ENCODE measurements around the gene ZPR1. TPM values are rescaled to one million over a fixed set of nuclear protein-coding genes. Genes with fewer than 3 reads are reported as not detected.

Gene ZPR1
- total and polyA plus RNA-seq, 12 donors: 5.5 to 44.7 (median 22.6) TPM

DNA sequence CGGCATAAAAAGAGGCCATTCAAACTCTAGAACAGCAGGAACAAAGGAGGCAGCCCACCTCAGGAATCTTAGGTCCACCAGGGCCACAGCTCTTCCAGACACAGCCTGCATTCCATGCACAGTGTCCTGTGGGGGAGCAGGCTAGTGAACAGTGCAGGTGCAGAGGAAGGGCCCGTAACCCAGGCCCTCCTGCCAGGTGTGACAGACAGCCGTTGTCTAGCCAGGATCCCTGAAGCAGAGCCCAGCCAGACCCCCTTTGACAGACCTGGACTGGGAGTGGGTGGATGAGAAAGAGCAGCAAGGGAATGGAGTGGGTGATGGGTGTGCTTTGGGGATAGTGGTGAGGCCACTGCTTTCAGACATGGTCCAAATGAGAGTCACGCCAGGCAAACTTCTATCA is 1.2 kb upstream of the ZPR1 start:
- H3K27me3 ChIP-seq: no peaks in the 10 kb centered on the region
- H3K36me3 ChIP-seq: peaks cover 0 to 28% (median 19%) of the 10 kb centered on the region in 9 donors
- H3K27ac ChIP-seq: no peak overlapping the region
- 82 to 86% methylated on average over 4 of the region's 4 CpGs for WGBS, 2 donors
- TF ChIP-seq, protein P1, sequence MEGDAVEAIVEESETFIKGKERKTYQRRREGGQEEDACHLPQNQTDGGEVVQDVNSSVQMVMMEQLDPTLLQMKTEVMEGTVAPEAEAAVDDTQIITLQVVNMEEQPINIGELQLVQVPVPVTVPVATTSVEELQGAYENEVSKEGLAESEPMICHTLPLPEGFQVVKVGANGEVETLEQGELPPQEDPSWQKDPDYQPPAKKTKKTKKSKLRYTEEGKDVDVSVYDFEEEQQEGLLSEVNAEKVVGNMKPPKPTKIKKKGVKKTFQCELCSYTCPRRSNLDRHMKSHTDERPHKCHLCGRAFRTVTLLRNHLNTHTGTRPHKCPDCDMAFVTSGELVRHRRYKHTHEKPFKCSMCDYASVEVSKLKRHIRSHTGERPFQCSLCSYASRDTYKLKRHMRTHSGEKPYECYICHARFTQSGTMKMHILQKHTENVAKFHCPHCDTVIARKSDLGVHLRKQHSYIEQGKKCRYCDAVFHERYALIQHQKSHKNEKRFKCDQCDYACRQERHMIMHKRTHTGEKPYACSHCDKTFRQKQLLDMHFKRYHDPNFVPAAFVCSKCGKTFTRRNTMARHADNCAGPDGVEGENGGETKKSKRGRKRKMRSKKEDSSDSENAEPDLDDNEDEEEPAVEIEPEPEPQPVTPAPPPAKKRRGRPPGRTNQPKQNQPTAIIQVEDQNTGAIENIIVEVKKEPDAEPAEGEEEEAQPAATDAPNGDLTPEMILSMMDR (IDR thresholded peaks at IDR 0.05): no peak
- peaks cover 7 to 33% (median 24%) of the 10 kb centered on the region in 9 donors for H3K4me1 ChIP-seq
- ATAC-seq (no peak), DNase-seq (no peak)
- H3K9me3 ChIP-seq: no peaks in the 10 kb centered on the region
- intact Hi-C loops (cut with DNase I): loop anchor here in 5 of 10 donors (2.0 to 5.0 kb wide), 4 partner anchors 48 to 443 kb away; partner anchors contain the start of genes APOA1 (in 1 of the 5), PCSK7 (in 1 of the 5) and RNF214 (in 1 of the 5)
- H3K4me3 ChIP-seq: no peak overlapping the region

DNA sequence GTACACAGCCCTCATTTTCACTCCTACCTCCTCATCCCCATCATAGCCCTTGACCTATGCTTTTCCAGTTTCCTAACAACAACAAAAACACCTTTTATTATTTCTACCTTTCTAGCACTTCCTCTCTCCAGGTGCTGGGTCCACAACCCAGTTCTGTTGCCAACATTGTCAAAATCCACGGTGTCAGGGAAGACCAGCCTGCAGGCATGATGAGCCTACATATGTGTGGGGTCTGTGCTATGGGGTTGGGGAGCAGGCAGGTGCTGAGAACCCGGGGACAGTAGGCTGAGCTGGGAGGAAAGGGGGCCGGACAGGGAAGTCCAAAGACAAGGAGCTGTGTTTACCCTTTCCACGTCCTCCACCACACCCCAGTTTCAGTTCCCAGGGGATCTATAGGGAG is 711 bp upstream of the ZPR1 start:
- peak overlapping the region in 9 of 10 donors; percentile 85 to 94 (median 88) for H3K27ac ChIP-seq
- no peaks in the 10 kb centered on the region for H3K9me3 ChIP-seq
- peaks cover 7 to 33% (median 24%) of the 10 kb centered on the region in 9 donors for H3K4me1 ChIP-seq
- H3K36me3 ChIP-seq: peaks cover 0 to 33% (median 24%) of the 10 kb centered on the region in 9 donors
- DNase-seq (no peak), ATAC-seq (no peak)
- intact Hi-C loops (cut with DNase I): loop anchor here in 5 of 10 donors (2.0 to 5.0 kb wide), 4 partner anchors 48 to 444 kb away; partner anchors contain the start of genes APOA1 (in 1 of the 5), PCSK7 (in 1 of the 5) and RNF214 (in 1 of the 5)
- no peaks in the 10 kb centered on the region for H3K27me3 ChIP-seq
- peak overlapping the region; percentile 84 to 100 (median 94) for H3K4me3 ChIP-seq
- 68 to 69% methylated on average over 4 of the region's 4 CpGs for WGBS, 2 donors
- TF ChIP-seq, protein P1 (IDR thresholded peaks at IDR 0.05): no peak

DNA sequence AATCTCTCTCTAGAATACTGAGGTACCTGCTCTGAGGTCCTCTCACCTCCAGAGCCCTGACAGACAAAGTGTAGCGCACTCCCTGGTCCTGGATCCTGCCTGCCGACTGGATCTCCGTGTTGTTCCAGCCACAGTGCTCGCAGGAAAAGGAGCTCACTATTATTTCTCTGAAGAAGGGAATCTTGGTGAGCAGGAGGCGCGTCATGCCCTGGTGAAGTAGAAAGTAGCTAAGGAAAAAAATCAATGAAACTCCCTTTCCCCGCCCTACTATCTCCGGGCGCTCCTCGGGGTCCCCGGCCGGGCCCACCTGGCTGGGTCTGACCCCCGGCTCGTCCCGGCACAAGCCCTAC is 412 bp downstream of the ZPR1 start:
- DNase-seq: no peak

GRCh38 chr11:116786966-116787365 is 857 bp downstream of the ZPR1 start:
- no peaks in the 10 kb centered on the region for H3K27me3 ChIP-seq
- H3K4me3 ChIP-seq: peak overlapping the region; percentile 84 to 100 (median 94)
- WGBS, 2 donors: 66 to 69% methylated on average over 5 of the region's 5 CpGs
- H3K4me1 ChIP-seq: peaks cover 7 to 35% (median 24%) of the 10 kb centered on the region in 9 donors
- H3K36me3 ChIP-seq: peaks cover 0 to 48% (median 38%) of the 10 kb centered on the region in 9 donors
- DNase-seq: no peak
- TF ChIP-seq, protein P1 (IDR thresholded peaks at IDR 0.05): no peak
- peak overlapping the region in 3 of 10 donors; percentile 88 to 94 (median 88) for H3K27ac ChIP-seq
- intact Hi-C loops (cut with DNase I): loop anchor here in 4 of 10 donors (5.0 kb wide), 2 partner anchors 440 to 445 kb away; partner anchors contain the start of genes PCSK7 (in 1 of the 4) and RNF214 (in 1 of the 4)
- H3K9me3 ChIP-seq: no peaks in the 10 kb centered on the region
- no peak for ATAC-seq

More for the DNA sequence above, 412 bp downstream of the ZPR1 start:
- H3K4me1 ChIP-seq: peaks cover 7 to 35% (median 24%) of the 10 kb centered on the region in 9 donors
- intact Hi-C loops (cut with DNase I): loop anchor here in 4 of 10 donors (5.0 kb wide), 2 partner anchors 440 to 445 kb away; partner anchors contain the start of genes PCSK7 (in 1 of the 4) and RNF214 (in 1 of the 4)
- H3K9me3 ChIP-seq: no peaks in the 10 kb centered on the region
- TF ChIP-seq, protein P1 (IDR thresholded peaks at IDR 0.05): no peak
- WGBS, 2 donors: 1% methylated on average over 15 of the region's 15 CpGs
- H3K27me3 ChIP-seq: no peaks in the 10 kb centered on the region
- H3K4me3 ChIP-seq: peak overlapping the region; percentile 84 to 100 (median 94)
- peak in 1 of 8 donors; percentile 1 for ATAC-seq
- H3K36me3 ChIP-seq: peaks cover 0 to 44% (median 35%) of the 10 kb centered on the region in 9 donors
- H3K27ac ChIP-seq: peak overlapping the region in 9 of 10 donors; percentile 85 to 94 (median 88)

All from heart right ventricle (tissue), 16 donors.